GM21737 (cell line): ENCODE data around the gene STX17.
"Not testable (repeated sequence)": the region's sequence is repeated elsewhere in the genome, so short reads cannot be mapped to it uniquely, and the experiment has no call there.

Source experiments
- ATAC-seq: cut with Tn5 transposase; IDR thresholded peaks from one replicate; pipeline ENCODE4 v1.9.1; 2021; ENCODE audit warnings: mild to moderate bottlenecking, moderate library complexity; ENCODE audit not compliant: unreplicated experiment

STX17 gene

DNA sequence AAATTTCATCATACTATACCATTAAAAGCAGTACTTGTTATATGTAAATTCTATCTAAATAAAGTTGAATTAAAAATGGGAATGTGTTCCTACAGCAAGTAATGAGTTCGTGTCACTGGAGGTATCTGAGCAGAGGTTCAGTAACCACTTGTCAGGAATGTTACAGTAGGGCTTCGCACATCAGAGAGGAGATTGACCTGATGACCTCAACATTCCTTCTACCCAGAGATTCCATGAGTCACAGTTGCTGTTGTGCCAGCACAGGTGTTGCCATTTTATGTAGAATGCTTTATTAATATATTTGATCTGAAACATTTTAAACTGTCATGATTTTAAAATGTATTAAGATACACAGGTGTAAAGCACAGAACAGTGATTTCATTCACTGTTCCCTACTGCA, 60.3 kb downstream of the STX17 start:
- no peak for ATAC-seq

DNA sequence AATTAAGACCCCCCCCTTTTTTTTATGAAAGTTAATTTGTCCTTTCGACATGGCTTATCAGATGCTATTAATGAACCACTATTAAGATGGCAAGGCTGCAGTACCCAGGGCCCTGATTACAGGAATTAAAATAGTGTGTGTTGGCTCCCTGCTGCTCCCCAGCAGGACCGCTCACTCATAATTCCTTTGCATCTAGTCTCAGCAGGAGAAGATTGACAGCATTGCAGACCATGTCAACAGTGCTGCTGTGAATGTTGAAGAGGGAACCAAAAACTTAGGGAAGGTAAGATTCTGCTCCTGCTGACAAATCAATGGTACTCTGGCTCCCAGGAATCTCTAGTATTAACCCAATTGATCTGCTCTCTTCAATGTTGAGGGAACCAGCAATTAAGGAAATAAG, 61.0 kb downstream of the STX17 start:
- ATAC-seq = no peak

DNA sequence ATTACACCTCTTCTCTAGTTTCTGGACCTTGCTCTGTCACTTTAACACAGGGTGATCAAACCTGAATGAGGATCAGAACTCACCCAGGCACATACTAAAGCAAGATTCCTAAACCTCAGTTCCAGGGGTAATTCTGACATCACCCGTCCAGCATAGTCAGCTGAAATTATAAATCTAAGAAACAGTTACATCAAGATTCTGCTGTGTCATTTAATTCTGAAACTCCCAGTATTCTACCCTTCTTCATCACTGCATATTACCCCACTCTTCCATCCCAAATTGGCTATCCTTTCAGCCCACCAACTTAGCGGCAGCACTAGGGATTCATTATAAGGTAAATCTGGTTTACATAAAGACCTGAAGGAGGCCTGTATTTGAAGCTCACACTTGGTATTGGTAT, 64.0 kb downstream of the STX17 start:
- no peak for ATAC-seq

DNA sequence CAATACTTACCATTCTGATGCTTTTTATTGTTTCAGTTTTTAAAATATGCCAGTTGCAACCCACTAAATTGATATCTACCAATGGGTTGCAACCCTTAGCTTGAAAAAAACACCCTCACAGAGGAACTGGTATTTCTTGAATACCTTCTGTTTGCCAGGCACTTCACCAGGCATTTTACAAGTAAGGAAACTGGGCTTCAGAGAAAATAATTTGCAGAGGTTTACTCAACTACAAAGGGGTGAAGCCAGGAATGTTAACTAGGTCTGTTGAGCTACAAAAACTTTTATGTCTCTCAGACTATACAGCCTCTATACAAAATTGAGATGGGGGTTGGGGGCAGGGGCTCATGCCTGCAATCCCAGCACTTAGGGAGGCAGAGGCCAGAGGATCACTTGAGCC, 65.0 kb downstream of the STX17 start:
- no peak for ATAC-seq

DNA sequence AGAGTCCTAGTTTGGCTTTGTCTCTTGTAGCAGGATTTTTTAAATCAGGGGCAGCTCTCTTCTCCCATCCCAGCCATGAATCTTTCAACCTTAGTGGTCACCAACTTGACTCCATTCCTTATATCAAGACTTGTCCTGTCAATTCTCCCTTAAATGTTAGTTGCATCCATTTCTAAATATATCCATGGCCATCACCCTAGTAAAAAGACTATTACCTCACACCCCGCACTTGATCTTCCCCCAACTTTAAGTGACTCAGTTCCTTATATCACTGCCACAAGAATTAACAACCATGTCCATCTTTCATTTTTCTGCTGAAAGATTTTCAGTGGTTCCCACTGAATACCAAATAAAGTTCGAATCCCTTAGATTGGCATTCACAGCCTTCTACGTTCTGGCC, 67.0 kb downstream of the STX17 start:
- ATAC-seq = no peak

DNA sequence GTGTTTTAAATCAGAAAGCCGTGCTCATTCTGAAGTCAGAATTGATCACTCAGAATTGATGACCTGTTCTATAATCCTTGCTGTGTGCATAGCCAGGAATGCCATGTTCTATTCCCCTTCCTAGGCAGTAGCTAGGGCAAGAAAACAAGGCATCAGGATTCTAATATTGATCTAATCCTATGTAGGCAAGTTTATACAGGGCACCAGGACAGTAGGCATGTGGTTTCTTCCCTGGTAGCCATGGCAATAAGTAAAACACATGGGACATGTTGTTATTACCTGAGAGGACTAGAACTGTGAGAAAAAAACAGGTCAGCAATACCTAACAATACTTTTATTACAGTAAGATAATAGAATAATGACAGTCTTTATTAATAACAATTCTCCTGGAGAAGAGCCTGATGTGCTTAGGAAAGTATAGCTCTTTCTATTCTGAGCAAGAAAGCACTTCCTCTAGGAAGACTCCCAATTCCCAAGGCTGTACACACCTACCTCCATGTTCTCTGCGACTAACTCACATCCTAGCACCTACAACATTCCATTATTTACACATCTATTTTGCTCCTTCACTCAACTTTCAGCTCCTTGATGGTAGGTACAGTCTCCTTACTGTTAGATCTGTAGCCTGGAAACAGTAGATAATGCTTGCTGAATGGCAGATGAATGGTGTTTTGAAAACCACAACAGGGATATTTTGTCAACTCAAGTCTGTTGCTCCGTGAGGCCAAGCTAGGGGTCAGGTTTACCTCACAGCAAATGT, 70.8 kb downstream of the STX17 start:
- ATAC-seq = no peak

DNA sequence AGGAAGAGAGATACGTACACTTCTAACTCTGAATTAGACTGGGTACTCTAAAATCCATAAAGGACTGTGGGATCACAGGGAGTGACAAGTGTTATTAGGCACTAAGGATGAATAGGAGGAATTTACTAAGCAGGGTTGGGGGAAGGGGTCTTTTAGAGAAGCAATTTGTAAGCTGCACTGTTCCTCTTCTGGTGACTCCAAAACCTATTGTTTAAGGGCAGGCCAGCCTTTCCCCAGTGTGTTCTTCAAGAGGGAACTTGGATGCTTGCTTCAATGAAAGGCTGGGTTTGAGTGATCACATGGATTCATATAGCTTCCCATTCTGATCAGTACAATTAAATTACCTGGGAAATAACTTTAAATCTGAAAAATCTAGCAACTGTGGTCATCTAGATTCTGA, 71.8 kb downstream of the STX17 start:
- no peak for ATAC-seq

DNA sequence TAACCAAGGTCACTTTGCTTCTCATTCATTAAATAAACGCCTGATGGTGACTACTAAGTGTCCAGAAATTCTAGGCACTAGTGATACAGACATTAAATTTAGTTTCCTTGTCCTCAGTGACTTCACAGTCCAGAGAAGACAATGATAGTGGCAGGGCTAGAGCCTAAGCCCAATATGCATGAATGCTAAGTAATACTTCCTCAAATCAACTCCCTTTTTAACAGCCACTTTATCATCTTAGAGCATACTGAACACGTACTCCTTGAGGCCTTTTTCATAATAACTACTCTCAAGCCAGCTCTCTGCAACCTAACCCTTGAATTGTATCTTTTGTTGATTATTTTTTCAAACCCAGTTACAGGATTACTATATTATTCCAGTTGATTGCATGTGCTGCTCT, 74.1 kb downstream of the STX17 start:
- no peak for ATAC-seq

DNA sequence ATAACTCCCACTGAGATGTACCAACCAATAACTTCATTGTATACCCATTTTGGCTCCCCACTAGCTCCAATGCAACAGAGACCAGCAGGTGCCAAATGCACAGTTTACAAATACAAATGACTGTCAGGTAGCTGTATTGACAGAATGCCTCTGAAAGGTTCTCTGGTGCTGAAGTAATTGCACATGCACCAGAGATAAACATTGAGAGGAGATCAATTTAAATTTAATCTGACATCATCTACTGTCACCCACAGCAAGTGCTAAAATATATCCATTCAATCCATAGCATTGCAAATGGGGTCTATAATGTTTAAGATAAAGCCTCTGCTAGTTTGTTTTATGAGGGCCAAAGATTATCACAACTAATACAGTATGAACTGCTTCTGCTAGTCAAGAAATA, 80.2 kb downstream of the STX17 start:
- no peak for ATAC-seq

DNA sequence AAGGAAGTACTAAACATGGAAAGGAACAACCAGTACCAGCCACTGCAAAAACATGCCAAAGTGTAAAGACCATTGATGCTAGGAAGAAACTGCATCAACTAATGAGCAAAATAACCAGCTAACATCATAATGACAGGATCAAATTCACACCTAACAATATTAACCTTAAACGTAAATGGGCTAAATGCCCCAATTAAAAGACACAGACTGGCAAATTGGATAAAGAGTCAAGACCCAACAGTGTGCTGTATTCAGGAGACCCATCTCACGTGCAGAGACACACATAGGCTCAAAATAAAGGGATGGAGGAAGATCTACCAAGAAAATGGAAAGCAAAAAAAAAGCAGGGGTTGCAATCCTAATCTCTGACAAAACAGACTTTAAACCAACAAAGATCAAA, 84.1 kb downstream of the STX17 start:
- ATAC-seq = not testable (repeated sequence)

DNA sequence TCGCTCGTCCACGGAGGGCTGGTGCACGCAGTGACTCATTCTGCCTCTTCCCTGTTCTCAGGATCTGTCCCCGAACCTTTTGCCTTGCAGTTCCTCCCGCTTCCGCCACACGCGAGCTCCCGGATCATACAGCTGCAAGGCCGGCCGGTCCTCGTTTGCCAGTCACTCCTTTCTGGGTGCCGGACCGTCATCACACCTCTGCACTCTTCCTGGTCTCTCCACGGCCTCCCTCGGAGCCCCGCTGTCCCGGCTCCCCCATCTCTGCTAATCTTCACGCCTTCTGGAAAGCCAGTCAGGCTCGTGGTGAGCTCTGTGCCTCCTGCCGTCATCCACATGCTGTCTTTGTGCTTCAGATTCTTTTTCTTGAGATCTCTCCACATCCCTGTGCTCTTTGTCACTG, 91.8 kb downstream of the STX17 start:
- ATAC-seq = no peak

DNA sequence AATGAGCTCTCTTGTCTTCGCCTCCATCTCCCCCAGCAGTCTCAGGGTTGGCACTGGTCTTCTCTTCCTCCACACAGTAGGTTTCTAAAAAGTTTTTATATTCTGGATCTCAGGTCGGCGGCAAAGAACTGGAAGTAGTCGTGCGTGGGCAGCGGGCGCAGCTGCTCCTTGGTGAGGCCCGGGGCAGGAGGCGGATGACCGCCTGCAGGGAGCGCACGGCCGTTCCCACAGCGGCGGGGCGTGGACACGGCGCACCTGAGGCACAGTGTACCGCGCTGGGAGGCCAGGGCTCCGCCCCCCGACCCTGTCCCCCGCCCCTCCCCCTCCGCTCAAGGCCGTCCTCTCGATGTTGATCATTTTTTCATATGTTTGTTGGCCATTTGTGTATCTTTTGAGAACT, 92.4 kb downstream of the STX17 start:
- ATAC-seq = no peak

DNA sequence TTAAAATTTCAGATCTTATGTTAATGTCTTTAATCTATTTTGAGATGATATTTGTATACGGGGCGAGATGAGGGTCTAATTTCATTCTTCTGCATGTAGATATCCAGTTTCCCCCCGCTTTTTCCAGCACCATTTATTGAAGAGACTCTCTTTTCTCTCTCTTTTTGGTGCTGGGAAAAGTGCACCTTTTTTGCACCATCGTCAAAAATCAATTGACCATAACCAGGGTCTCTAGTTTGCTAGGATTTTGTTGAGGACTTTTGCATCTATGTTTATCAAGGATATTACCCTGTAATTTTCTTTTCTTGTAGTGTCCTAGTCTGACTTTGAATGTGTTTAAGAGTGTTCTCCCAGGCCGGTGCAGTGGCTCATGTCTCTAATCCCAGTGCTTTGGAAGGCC, 93.3 kb downstream of the STX17 start:
- no peak for ATAC-seq

DNA sequence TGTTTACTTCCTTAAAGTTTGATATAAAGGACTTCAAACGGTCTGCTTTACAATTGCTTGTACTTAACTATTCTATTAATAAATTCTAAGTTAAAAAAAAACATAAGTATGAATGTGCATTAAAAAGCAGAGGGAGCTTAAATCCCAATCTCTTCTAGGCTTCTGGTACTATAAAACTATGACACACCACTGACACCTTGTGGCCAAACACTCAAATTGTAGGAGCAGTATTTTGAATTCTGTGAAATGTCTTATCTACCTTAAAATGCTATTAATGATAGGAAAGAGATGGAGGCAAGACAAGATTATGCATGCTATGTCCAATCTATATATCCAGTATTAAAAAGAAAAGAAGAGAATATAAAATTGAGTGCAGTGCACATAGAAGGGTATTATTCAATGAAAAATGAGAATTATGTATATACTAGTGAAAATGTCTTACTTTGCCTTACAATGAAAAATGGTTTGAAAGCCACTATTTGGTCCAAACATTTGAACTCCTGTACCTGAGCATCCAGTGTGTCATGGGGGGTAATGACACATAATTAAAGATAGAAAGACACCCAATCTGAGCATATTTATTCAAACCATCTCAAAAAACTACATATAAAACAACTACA, 104.7 kb downstream of the STX17 start:
- ATAC-seq = no peak

DNA sequence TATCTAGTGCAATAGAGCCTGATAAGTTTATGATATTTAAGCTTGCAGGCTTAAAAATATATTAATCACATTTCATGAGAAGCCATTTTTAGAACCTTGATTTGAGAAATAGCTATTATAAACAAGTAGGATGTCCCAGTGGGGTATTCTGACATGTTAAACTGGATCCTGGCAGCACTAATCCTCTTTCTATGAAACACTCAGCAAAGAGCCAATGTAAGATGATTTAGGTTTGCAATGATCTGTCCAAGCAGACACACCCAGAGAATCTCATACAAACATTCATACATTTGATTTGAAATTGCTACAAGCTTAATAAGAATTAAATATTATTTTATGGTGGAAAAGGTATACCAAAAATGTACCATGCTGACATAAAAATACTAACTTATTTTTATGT, 105.8 kb downstream of the STX17 start:
- ATAC-seq = no peak

DNA sequence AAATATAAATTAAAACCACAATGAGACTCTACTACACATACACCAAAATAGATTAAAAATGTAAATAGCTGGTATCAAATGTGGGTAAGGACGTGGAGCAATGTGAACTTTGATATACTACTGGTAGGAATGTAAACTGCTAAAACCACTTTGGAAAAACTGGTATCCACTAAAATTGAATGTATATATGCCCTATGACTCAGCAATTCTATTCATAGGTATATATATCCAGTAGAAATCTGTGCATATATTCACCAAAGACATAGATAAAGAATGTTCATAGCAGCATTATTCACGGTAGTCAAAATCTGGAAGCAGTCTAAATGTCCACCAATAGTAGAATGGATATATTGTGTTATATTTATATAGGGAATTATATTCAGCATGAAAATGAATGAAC, 107.1 kb downstream of the STX17 start:
- no peak for ATAC-seq

DNA sequence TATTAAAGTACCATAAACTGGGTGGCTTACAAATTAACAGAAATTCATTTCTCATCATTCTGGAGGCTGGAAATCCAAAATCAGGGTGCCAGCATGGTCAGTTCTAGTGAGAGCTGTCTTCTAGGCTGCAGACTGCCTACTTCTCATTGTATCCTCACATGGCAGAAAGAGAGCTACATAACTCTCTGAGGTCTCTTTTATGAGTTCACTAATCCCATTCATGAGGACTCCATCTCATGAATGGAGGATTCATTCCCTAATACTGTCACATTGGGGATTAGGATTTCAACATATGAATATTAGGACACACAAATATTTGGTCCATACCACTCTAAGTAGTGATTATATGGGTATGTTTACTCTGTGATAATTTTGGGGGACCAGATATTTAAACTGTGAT, 108.4 kb downstream of the STX17 start:
- no peak for ATAC-seq

DNA sequence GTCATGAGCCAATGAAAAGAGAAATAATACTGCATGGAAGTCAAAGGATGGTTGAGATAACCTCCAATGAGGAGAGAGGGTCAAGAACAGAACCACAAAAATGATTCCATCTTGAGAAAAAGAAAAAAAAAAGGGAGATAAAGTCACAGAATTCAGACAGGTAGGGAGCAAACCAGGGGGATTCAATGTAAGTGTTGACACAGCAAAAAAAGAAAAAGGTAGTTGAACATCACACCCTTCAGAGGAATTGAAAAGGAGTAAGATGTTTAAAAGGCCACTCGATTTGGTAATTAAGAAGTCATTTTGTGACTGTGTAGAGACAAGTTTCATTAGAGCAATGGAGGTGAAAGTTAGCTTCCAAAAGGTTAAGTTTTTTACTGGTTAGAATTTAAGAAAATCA, 113.1 kb downstream of the STX17 start:
- no peak for ATAC-seq
